SK-N-SH treated with all-trans-retinoic acid at 6 μM for 48 hours (cell line): ENCODE results near the gene TTC39C.

Experiments used
- ATAC-seq: fragments of 200-7000 bp; cut with Tn5 transposase; 3 replicates; pipeline ENCODE4 v1.9.1; 2020; ENCODE audit warnings: mild to moderate bottlenecking, moderate library complexity
- ARNTL ChIP-seq: fragments of 450-650 bp; formaldehyde crosslinking; IDR thresholded peaks from 2 replicates; pipeline ENCODE4 v1.5.0; 2020; ENCODE audit warnings: low read depth, mild to moderate bottlenecking, moderate library complexity, borderline replicate concordance
- BACH2 ChIP-seq: fragments of 250-450 bp; sonication (Bioruptor Pico); IDR thresholded peaks from 2 replicates; pipeline ENCODE4 v1.9.0; 2021; ENCODE audit warnings: mild to moderate bottlenecking, borderline replicate concordance
- CSDC2 ChIP-seq: fragments of 250-450 bp; sonication (Bioruptor Pico); IDR thresholded peaks from 2 replicates; pipeline ENCODE4 v1.5.0; 2020; ENCODE audit warnings: mild to moderate bottlenecking, moderate library complexity
- CSRNP3 ChIP-seq: fragments of 250-450 bp; sonication (Bioruptor Pico); IDR thresholded peaks from 2 replicates; pipeline ENCODE4 v1.5.1; 2021; ENCODE audit warnings: mild to moderate bottlenecking, moderate library complexity
- ESRRG ChIP-seq: fragments of 250-450 bp; sonication (Bioruptor Pico); IDR thresholded peaks from 2 replicates; pipeline ENCODE4 v1.6.1; 2021; ENCODE audit warnings: mild to moderate bottlenecking
- GLIS3 ChIP-seq: fragments of 250-450 bp; sonication (Bioruptor Pico); IDR thresholded peaks from 2 replicates; pipeline ENCODE4 v1.5.0; 2020; ENCODE audit warnings: mild to moderate bottlenecking, moderate library complexity
- ISL1 ChIP-seq: fragments of 250-450 bp; sonication (Bioruptor Pico); IDR thresholded peaks from 2 replicates; pipeline ENCODE4 v2.1.2; 2022; ENCODE audit warnings: mild to moderate bottlenecking, moderate library complexity
- OSR1 ChIP-seq: fragments of 250-450 bp; sonication (Bioruptor Pico); IDR thresholded peaks from 2 replicates; pipeline ENCODE4 v1.8.0; 2022; ENCODE audit warnings: moderate library complexity, mild to moderate bottlenecking, inconsistent platforms
- PATZ1 ChIP-seq: fragments of 250-450 bp; sonication (Bioruptor Pico); IDR thresholded peaks from 2 replicates; pipeline ENCODE4 v1.8.0; 2020; ENCODE audit warnings: mild to moderate bottlenecking, moderate library complexity, borderline replicate concordance
- POU6F1 ChIP-seq: fragments of 250-450 bp; sonication (Bioruptor Pico); IDR thresholded peaks from 2 replicates; pipeline ENCODE4 v1.8.0; 2021; ENCODE audit warnings: low read depth, mild to moderate bottlenecking, moderate library complexity, borderline replicate concordance
- PPARA ChIP-seq: fragments of 250-450 bp; sonication (Bioruptor Pico); IDR thresholded peaks from 2 replicates; pipeline ENCODE4 v1.5.0; 2020; ENCODE audit warnings: mild to moderate bottlenecking, borderline replicate concordance
- RARB ChIP-seq: fragments of 250-450 bp; sonication (Bioruptor Pico); IDR thresholded peaks from 2 replicates; pipeline ENCODE4 v1.8.0; 2021; ENCODE audit warnings: mild to moderate bottlenecking, moderate library complexity
- SNAI2 ChIP-seq: fragments of 250-450 bp; sonication (Bioruptor Pico); IDR thresholded peaks from 2 replicates; pipeline ENCODE4 v1.5.0; 2020; ENCODE audit warnings: mild to moderate bottlenecking, moderate library complexity
- TCF4 ChIP-seq: fragments of 250-450 bp; sonication (Bioruptor Pico); IDR thresholded peaks from 2 replicates; pipeline ENCODE4 v1.8.0; 2021; ENCODE audit warnings: mild to moderate bottlenecking, moderate library complexity, borderline replicate concordance
- TOX ChIP-seq: fragments of 250-450 bp; sonication (Bioruptor Pico); IDR thresholded peaks from 2 replicates; pipeline ENCODE4 v1.8.0; 2021; ENCODE audit warnings: mild to moderate bottlenecking, moderate library complexity, borderline replicate concordance
- TSHZ2 ChIP-seq: fragments of 250-450 bp; sonication (Bioruptor Pico); IDR thresholded peaks from 2 replicates; pipeline ENCODE4 v1.5.0; 2020; ENCODE audit warnings: mild to moderate bottlenecking, moderate library complexity
- ZC3H10 ChIP-seq: fragments of 250-450 bp; sonication (Bioruptor Pico); IDR thresholded peaks from 2 replicates; pipeline ENCODE4 v1.5.1; 2021; ENCODE audit warnings: mild to moderate bottlenecking, moderate library complexity
- ZFP3 ChIP-seq: fragments of 250-450 bp; sonication (Bioruptor Pico); IDR thresholded peaks from 2 replicates; pipeline ENCODE4 v1.5.0; 2020; ENCODE audit warnings: mild to moderate bottlenecking, moderate library complexity
- ZFP30 ChIP-seq: fragments of 450-650 bp; formaldehyde crosslinking; IDR thresholded peaks from 2 replicates; pipeline ENCODE4 v1.5.0; 2022; ENCODE audit warnings: mild to moderate bottlenecking, moderate library complexity
- ZNF565 ChIP-seq: fragments of 450-650 bp; formaldehyde crosslinking; conservative IDR thresholded peaks from 2 replicates; pipeline ENCODE4 v1.5.0; 2020; ENCODE audit warnings: low read depth, mild to moderate bottlenecking, moderate library complexity
- ZNF70 ChIP-seq: fragments of 450-650 bp; formaldehyde crosslinking; IDR thresholded peaks from 2 replicates; pipeline ENCODE4 v1.5.0; 2020; ENCODE audit warnings: mild to moderate bottlenecking, moderate library complexity
- ZNF8 ChIP-seq: fragments of 450-650 bp; formaldehyde crosslinking; IDR thresholded peaks from 2 replicates; pipeline ENCODE4 v1.5.0; 2020; ENCODE audit warnings: mild to moderate bottlenecking, moderate library complexity

Gene TTC39C

GRCh38 chr18:24003903-24004640 is 10.5 kb upstream of the TTC39C start:
- no peak for TF ChIP-seq RARB
- no peak for TF ChIP-seq GLIS3 (CRISPR knock-in tag)
- no peak for TF ChIP-seq ZFP3
- no peak for TF ChIP-seq ARNTL (CRISPR knock-in tag)
- no peak for TF ChIP-seq TOX (CRISPR knock-in tag)
- no peak for TF ChIP-seq CSDC2 (CRISPR knock-in tag)
- no peak for TF ChIP-seq ZNF565 (CRISPR knock-in tag)
- TF ChIP-seq ZNF70 (CRISPR knock-in tag): no peak
- no peak for TF ChIP-seq BACH2 (CRISPR knock-in tag)
- TF ChIP-seq TSHZ2: no peak
- TF ChIP-seq ZFP30 (CRISPR knock-in tag): no peak
- TF ChIP-seq SNAI2: no peak
- no peak for TF ChIP-seq ISL1 (CRISPR knock-in tag)
- no peak for TF ChIP-seq TCF4 (CRISPR knock-in tag)
- TF ChIP-seq PATZ1 (CRISPR knock-in tag): no peak
- no peak for TF ChIP-seq PPARA (CRISPR knock-in tag)
- ATAC-seq: no peak

- peak; percentile 27; the same call in 2 of the 3 replicates for ATAC-seq
- no peak for TF ChIP-seq ESRRG (CRISPR knock-in tag)
- no peak for TF ChIP-seq CSDC2 (CRISPR knock-in tag)
- no peak for TF ChIP-seq ZC3H10 (CRISPR knock-in tag)
- TF ChIP-seq ISL1 (CRISPR knock-in tag): no peak
- no peak for TF ChIP-seq GLIS3 (CRISPR knock-in tag)
- TF ChIP-seq POU6F1 (CRISPR knock-in tag): no peak
- no peak for TF ChIP-seq ZFP3
- no peak for TF ChIP-seq TOX (CRISPR knock-in tag)
- no peak for TF ChIP-seq BACH2 (CRISPR knock-in tag)
- TF ChIP-seq ZFP30 (CRISPR knock-in tag): no peak
- TF ChIP-seq OSR1: no peak
- TF ChIP-seq TCF4 (CRISPR knock-in tag): no peak
- TF ChIP-seq CSRNP3: no peak
- TF ChIP-seq ZNF8 (CRISPR knock-in tag): no peak
- no peak for TF ChIP-seq SNAI2
- TF ChIP-seq PPARA (CRISPR knock-in tag): no peak
- TF ChIP-seq PATZ1 (CRISPR knock-in tag): no peak
- no peak for TF ChIP-seq RARB
Observed at GRCh38 chr18:24006712-24007313, 7.7 kb upstream of the TTC39C start.
